HL-60 (cell line): ENCODE results near the gene HCN2.
"Not testable (repeated sequence)": the region's sequence is repeated elsewhere in the genome, so short reads cannot be mapped to it uniquely, and the experiment has no call there.

Experiments
- TF ChIP-seq, protein P1 (sequence below): IDR thresholded peaks from 2 replicates; pipeline ENCODE4 v1.6.1; 2012; ENCODE audit warnings: low read depth; ENCODE audit not compliant: insufficient replicate concordance
- TF ChIP-seq, protein P2 (sequence below): IDR thresholded peaks from one replicate; pipeline ENCODE4 v1.5.1; 2011; ENCODE audit warnings: low read length, control low read depth, inconsistent platforms; ENCODE audit not compliant: insufficient read depth

DNA sequence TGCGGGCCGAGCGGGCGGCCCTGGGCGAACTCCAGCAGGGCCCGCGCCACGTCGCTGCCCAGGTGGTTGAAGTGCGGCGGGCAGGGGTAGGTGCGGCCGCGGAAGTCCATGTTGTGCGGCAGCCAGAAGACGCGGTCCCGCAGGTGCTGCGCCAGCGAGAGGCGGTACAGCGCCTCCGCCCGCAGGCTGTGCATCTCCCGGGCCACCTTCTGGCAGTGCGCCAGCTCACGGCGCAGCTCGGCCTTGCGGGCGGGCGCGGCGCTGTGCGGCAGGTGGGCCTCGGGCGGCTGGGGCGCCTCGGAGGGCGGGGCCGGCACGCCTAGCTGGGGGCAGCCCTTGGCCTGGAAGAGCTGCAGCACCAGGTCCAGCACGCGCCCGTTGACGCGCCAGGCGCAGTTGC is 31.5 kb downstream of the HCN2 start:
- TF ChIP-seq, protein P1, sequence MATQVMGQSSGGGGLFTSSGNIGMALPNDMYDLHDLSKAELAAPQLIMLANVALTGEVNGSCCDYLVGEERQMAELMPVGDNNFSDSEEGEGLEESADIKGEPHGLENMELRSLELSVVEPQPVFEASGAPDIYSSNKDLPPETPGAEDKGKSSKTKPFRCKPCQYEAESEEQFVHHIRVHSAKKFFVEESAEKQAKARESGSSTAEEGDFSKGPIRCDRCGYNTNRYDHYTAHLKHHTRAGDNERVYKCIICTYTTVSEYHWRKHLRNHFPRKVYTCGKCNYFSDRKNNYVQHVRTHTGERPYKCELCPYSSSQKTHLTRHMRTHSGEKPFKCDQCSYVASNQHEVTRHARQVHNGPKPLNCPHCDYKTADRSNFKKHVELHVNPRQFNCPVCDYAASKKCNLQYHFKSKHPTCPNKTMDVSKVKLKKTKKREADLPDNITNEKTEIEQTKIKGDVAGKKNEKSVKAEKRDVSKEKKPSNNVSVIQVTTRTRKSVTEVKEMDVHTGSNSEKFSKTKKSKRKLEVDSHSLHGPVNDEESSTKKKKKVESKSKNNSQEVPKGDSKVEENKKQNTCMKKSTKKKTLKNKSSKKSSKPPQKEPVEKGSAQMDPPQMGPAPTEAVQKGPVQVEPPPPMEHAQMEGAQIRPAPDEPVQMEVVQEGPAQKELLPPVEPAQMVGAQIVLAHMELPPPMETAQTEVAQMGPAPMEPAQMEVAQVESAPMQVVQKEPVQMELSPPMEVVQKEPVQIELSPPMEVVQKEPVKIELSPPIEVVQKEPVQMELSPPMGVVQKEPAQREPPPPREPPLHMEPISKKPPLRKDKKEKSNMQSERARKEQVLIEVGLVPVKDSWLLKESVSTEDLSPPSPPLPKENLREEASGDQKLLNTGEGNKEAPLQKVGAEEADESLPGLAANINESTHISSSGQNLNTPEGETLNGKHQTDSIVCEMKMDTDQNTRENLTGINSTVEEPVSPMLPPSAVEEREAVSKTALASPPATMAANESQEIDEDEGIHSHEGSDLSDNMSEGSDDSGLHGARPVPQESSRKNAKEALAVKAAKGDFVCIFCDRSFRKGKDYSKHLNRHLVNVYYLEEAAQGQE: not testable (repeated sequence)
- TF ChIP-seq, protein P2, sequence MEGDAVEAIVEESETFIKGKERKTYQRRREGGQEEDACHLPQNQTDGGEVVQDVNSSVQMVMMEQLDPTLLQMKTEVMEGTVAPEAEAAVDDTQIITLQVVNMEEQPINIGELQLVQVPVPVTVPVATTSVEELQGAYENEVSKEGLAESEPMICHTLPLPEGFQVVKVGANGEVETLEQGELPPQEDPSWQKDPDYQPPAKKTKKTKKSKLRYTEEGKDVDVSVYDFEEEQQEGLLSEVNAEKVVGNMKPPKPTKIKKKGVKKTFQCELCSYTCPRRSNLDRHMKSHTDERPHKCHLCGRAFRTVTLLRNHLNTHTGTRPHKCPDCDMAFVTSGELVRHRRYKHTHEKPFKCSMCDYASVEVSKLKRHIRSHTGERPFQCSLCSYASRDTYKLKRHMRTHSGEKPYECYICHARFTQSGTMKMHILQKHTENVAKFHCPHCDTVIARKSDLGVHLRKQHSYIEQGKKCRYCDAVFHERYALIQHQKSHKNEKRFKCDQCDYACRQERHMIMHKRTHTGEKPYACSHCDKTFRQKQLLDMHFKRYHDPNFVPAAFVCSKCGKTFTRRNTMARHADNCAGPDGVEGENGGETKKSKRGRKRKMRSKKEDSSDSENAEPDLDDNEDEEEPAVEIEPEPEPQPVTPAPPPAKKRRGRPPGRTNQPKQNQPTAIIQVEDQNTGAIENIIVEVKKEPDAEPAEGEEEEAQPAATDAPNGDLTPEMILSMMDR: not testable (repeated sequence)
